ENCODE results near the gene TTC28. TPM values are rescaled to one million over a fixed set of nuclear protein-coding genes. Genes with fewer than 3 reads are reported as not detected.
A peak's percentile ranks its signal among the peaks of the same experiment; 100 is the strongest.

TTC28 gene
- total RNA-seq, 1 experiment from 2014 or later = not detected

- TF ChIP-seq, protein P1, sequence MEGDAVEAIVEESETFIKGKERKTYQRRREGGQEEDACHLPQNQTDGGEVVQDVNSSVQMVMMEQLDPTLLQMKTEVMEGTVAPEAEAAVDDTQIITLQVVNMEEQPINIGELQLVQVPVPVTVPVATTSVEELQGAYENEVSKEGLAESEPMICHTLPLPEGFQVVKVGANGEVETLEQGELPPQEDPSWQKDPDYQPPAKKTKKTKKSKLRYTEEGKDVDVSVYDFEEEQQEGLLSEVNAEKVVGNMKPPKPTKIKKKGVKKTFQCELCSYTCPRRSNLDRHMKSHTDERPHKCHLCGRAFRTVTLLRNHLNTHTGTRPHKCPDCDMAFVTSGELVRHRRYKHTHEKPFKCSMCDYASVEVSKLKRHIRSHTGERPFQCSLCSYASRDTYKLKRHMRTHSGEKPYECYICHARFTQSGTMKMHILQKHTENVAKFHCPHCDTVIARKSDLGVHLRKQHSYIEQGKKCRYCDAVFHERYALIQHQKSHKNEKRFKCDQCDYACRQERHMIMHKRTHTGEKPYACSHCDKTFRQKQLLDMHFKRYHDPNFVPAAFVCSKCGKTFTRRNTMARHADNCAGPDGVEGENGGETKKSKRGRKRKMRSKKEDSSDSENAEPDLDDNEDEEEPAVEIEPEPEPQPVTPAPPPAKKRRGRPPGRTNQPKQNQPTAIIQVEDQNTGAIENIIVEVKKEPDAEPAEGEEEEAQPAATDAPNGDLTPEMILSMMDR (IDR thresholded peaks at IDR 0.05; ENCODE audit: unreplicated experiment) = no peak
- no peaks in the 10 kb centered on the region for H3K9me3 Mint-ChIP-seq (ENCODE audit: unreplicated experiment)
- no TSS peak for BruUV-seq (replicated peaks)
- intact Hi-C loops (cut with micrococcal nuclease) = loop anchor here (10.0 kb wide), 1 partner anchor 389 kb away; no protein-coding TSS in a partner anchor
- H3K27me3 Mint-ChIP-seq (ENCODE audit: insufficient read depth, unreplicated experiment) = peaks cover 55% of the 10 kb centered on the region
- CTCF ChIA-PET = no interaction called here
- no peak overlapping the region for H3K27ac Mint-ChIP-seq (ENCODE audit: low read depth, unreplicated experiment)
- POLR2A ChIA-PET = no interaction called here
- no peak overlapping the region for H3K4me3 Mint-ChIP-seq (ENCODE audit: unreplicated experiment)
- no peaks in the 10 kb centered on the region for H3K36me3 Mint-ChIP-seq (ENCODE audit: insufficient read depth, unreplicated experiment)
- no peak for DNase-seq (ENCODE audit: unreplicated experiment)
- H3K4me1 Mint-ChIP-seq (ENCODE audit: insufficient read depth, unreplicated experiment) = no peaks in the 10 kb centered on the region
Observed at GRCh38 chr22:28443526-28443876, 236.1 kb downstream of the TTC28 start.

GRCh38 chr22:28442711-28443525 is 236.7 kb downstream of the TTC28 start:
- Mint-ChIP-seq H3K36me3 (ENCODE audit: insufficient read depth, unreplicated experiment) (no peaks in the 10 kb centered on the region), H3K4me1 (ENCODE audit: insufficient read depth, unreplicated experiment) (no peaks in the 10 kb centered on the region), H3K27me3 (ENCODE audit: insufficient read depth, unreplicated experiment) (peaks cover 52% of the 10 kb centered on the region), H3K27ac (ENCODE audit: low read depth, unreplicated experiment) (no peak overlapping the region), H3K9me3 (ENCODE audit: unreplicated experiment) (no peaks in the 10 kb centered on the region), H3K4me3 (ENCODE audit: unreplicated experiment) (no peak overlapping the region)
- TF ChIP-seq, protein P1 (IDR thresholded peaks at IDR 0.05; ENCODE audit: unreplicated experiment) = no peak
- intact Hi-C loops (cut with micrococcal nuclease) = loop anchor here (10.0 kb wide), 1 partner anchor 388 kb away; no protein-coding TSS in a partner anchor
- no TSS peak for BruUV-seq (replicated peaks)
- ChIA-PET POLR2A (no interaction called here), CTCF (no interaction called here)
- no peak for DNase-seq (ENCODE audit: unreplicated experiment)

GRCh38 chr22:28442264-28442710 is 237.4 kb downstream of the TTC28 start:
- peak; percentile 24 for DNase-seq (ENCODE audit: unreplicated experiment)
- Mint-ChIP-seq H3K27me3 (ENCODE audit: insufficient read depth, unreplicated experiment) (peaks cover 52% of the 10 kb centered on the region), H3K9me3 (ENCODE audit: unreplicated experiment) (no peaks in the 10 kb centered on the region), H3K4me3 (ENCODE audit: unreplicated experiment) (no peak overlapping the region), H3K36me3 (ENCODE audit: insufficient read depth, unreplicated experiment) (no peaks in the 10 kb centered on the region), H3K27ac (ENCODE audit: low read depth, unreplicated experiment) (no peak overlapping the region), H3K4me1 (ENCODE audit: insufficient read depth, unreplicated experiment) (no peaks in the 10 kb centered on the region)
- TF ChIP-seq, protein P1 (IDR thresholded peaks at IDR 0.05; ENCODE audit: unreplicated experiment) = peak; percentile 35
- ChIA-PET POLR2A (no interaction called here), CTCF (no interaction called here)
- intact Hi-C loops (cut with micrococcal nuclease) = loop anchor here (10.0 kb wide), 1 partner anchor 387 kb away; no protein-coding TSS in a partner anchor
- no TSS peak for BruUV-seq (replicated peaks)

DNA sequence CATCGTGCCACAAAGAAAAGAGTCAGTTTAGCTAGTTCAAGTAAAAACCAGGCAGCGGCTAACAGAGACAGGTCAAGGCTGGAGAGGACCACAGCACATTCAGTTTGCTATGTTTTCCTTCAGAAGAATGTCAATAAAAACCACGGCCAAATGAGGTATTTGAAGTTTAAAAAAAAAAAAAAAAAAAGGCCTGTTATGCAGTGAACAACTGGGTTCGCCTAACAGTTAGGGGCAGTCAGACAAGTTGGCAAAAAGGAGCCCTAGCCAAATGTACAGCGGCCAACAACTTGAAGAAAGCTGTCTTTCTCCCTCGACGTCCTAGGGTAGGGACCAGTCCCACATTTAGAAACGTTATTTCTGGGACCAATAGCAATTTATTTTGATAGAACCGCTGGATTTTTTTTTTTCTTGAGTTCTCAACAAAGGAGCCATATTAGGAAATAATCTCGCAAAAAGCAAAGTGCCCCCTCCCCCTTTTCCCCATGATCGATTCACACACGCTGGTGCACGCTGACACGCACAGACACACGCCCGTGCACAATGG is 237.8 kb downstream of the TTC28 start:
- no peaks in the 10 kb centered on the region for H3K36me3 Mint-ChIP-seq (ENCODE audit: insufficient read depth, unreplicated experiment)
- TF ChIP-seq, protein P1 (IDR thresholded peaks at IDR 0.05; ENCODE audit: unreplicated experiment) = no peak
- intact Hi-C loops (cut with micrococcal nuclease) = loop anchor here (10.0 kb wide), 1 partner anchor 387 kb away; no protein-coding TSS in a partner anchor
- H3K4me1 Mint-ChIP-seq (ENCODE audit: insufficient read depth, unreplicated experiment) = no peaks in the 10 kb centered on the region
- CTCF ChIA-PET = no interaction called here
- POLR2A ChIA-PET = interaction anchor here (0.6 kb wide), 1 partner anchor 290 kb away, joined by 3 read pairs; no protein-coding TSS in a partner anchor
- H3K27me3 Mint-ChIP-seq (ENCODE audit: insufficient read depth, unreplicated experiment) = peaks cover 52% of the 10 kb centered on the region
- DNase-seq (ENCODE audit: unreplicated experiment) = no peak
- BruUV-seq (replicated peaks) = no TSS peak
- H3K9me3 Mint-ChIP-seq (ENCODE audit: unreplicated experiment) = no peaks in the 10 kb centered on the region
- no peak overlapping the region for H3K4me3 Mint-ChIP-seq (ENCODE audit: unreplicated experiment)
- no peak overlapping the region for H3K27ac Mint-ChIP-seq (ENCODE audit: low read depth, unreplicated experiment)
